Upper lobe of left lung (tissue), 4 donors: ENCODE data around the gene MAGED1.

ENCODE experiments used
- EP300 ChIP-seq, 4 donors: sonication (generic); formaldehyde crosslinking; IDR thresholded peaks; one replicate each; pipeline ENCODE4 v1.5.1; 2017; ENCODE audit warnings: antibody characterized with exemption in 4 of 4, control low read depth in 2 of 4
- TF ChIP-seq, protein P1 (sequence below), 6 experiments: fragments of 450-650 bp in 4 of 6; fragments of 200-600 bp in 2 of 6; sonication (generic) in 2 of 6; IDR thresholded peaks; one replicate each; pipeline ENCODE4 v1.5.1; 2016 to 2019; ENCODE audit warnings: antibody characterized with exemption in 6 of 6

DNA sequence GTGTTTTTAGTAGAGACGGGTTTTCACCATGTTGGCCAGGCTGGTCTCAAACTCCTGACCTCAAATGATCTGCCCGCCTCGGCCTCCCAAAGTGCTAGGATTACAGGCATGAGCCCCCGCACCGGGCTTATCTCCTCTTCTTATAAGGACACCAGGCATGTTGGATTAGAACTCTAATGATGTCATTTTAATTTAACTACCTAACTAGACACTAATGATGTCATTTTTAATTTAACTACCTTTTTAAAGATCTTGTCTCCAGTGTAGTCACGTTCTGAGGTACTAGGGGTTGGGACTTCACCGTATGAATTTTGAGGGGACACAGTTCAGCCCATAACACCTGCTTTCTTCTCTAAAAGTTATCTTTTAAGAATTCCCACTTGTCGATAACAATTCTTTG, 37.7 kb upstream of the MAGED1 start:
- TF ChIP-seq, protein P1, sequence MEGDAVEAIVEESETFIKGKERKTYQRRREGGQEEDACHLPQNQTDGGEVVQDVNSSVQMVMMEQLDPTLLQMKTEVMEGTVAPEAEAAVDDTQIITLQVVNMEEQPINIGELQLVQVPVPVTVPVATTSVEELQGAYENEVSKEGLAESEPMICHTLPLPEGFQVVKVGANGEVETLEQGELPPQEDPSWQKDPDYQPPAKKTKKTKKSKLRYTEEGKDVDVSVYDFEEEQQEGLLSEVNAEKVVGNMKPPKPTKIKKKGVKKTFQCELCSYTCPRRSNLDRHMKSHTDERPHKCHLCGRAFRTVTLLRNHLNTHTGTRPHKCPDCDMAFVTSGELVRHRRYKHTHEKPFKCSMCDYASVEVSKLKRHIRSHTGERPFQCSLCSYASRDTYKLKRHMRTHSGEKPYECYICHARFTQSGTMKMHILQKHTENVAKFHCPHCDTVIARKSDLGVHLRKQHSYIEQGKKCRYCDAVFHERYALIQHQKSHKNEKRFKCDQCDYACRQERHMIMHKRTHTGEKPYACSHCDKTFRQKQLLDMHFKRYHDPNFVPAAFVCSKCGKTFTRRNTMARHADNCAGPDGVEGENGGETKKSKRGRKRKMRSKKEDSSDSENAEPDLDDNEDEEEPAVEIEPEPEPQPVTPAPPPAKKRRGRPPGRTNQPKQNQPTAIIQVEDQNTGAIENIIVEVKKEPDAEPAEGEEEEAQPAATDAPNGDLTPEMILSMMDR (IDR thresholded peaks at IDR 0.05), result no peak
- no peak for TF ChIP-seq EP300 (IDR thresholded peaks at IDR 0.05)
